Lower leg skin (tissue), 4 donors: ENCODE measurements around the gene NABP2. TPM values are rescaled to one million over a fixed set of nuclear protein-coding genes. Genes with fewer than 3 reads are reported as not detected.

ENCODE experiments used
- DNase-seq, 2 donors: peaks; one replicate each; pipeline ENCODE4 v3.0.0-alpha.2; 2019; ENCODE audit warnings: low spot score in 2 of 2
- H3K4me3 ChIP-seq: fragments of 200-600 bp; sonication (generic); 2 replicates; pipeline ENCODE4 v1.5.1; 2017; ENCODE audit warnings: mild to moderate bottlenecking, low read depth; ENCODE audit not compliant: poor library complexity, severe bottlenecking
- CTCF ChIP-seq, 3 donors: fragments of 450-650 bp; IDR thresholded peaks; one replicate each; pipeline ENCODE4 v1.5.1; 2016; ENCODE audit warnings: antibody characterized with exemption in 3 of 3, mild to moderate bottlenecking in 3 of 3, moderate library complexity in 2 of 3
- POLR2A ChIP-seq, 2 donors: fragments of 450-650 bp; IDR thresholded peaks; one replicate each; pipeline ENCODE4 v1.6.1; 2016 to 2017; ENCODE audit warnings: antibody characterized with exemption in 2 of 2, mild to moderate bottlenecking in 1 of 2, moderate library complexity in 1 of 2
- WGBS, 2 donors: methylation state at CpG; one replicate each; pipeline ENCODE4 v1.1.5; 2018; 5-methylcytosine and 5-hydroxymethylcytosine counted together
- intact Hi-C: fragments of 100-400 bp; cut with DNase I; formaldehyde crosslinking; loops from one replicate; pipeline ENCODE4 v1.15.0; 2023; ENCODE audit warnings: low total_unique reads
- total RNA-seq, 4 donors: library from RNA; depleted of rRNA; stranded (reverse); fragments of >200 nt; gene quantifications; one replicate each; pipeline ENCODE4 v1.1.0, GENCODE V29; 2016

NABP2 gene
- 10 to 100 TPM in 3 of 4 donors, 1 to 10 TPM in 1; 9.9 to 23.1 (median 17.9) TPM for total RNA-seq

GRCh38 chr12:56224102-56224701 lies at the start of gene NABP2:
Gene NABP2 (plus strand): TSS chr12:56224342. CDS start chr12:56224857, 515 bp downstream.
- peak within 1 kb of the TSS; percentile 35 for H3K4me3 ChIP-seq
- TF ChIP-seq CTCF (IDR thresholded peaks at IDR 0.05) (peak in 1 of 3 donors; percentile 93), POLR2A (IDR thresholded peaks at IDR 0.05) (no peak)
- peak; percentile 98 to 99 for DNase-seq
- intact Hi-C loops, result no loop called here
- WGBS, 2 donors, result 0 to 1% methylated on average over 23 to 40 of the region's 41 CpGs

- no peak for TF ChIP-seq CTCF (IDR thresholded peaks at IDR 0.05)
- TF ChIP-seq POLR2A (IDR thresholded peaks at IDR 0.05), result no peak
- intact Hi-C loops, result no loop called here
- 92% methylated on average over 3 of the region's 3 CpGs for WGBS, 2 donors
- DNase-seq, result no peak
- no peak overlapping the region for H3K4me3 ChIP-seq
Observed at GRCh38 chr12:56178347-56178746, 45.8 kb upstream of the NABP2 start.

GRCh38 chr12:56186957-56187356 lies 37.2 kb upstream of the NABP2 start:
- no peak overlapping the region for H3K4me3 ChIP-seq
- intact Hi-C loops, result loop anchor here (5.0 kb wide), 1 partner anchor 60 kb away; the partner anchor contains the start of gene ESYT1
- no peak for DNase-seq
- WGBS, 2 donors, result 46 to 48% methylated on average over 2 of the region's 2 CpGs
- TF ChIP-seq CTCF (IDR thresholded peaks at IDR 0.05), result no peak
- TF ChIP-seq POLR2A (IDR thresholded peaks at IDR 0.05), result no peak

- intact Hi-C loops, result loop anchor here (5.0 kb wide), 1 partner anchor 61 kb away; the partner anchor contains the start of gene ESYT1
- peak overlapping the region; percentile 85 for H3K4me3 ChIP-seq
- TF ChIP-seq CTCF (IDR thresholded peaks at IDR 0.05) (no peak), POLR2A (IDR thresholded peaks at IDR 0.05) (no peak)
- no peak for DNase-seq
- WGBS, 2 donors, result 7 to 11% methylated on average over 10 of the region's 10 CpGs
Observed at GRCh38 chr12:56188131-56188777, 35.9 kb upstream of the NABP2 start.

GRCh38 chr12:56188778-56189098 lies 35.4 kb upstream of the NABP2 start:
- intact Hi-C loops, result loop anchor here (5.0 kb wide), 1 partner anchor 61 kb away; the partner anchor contains the start of gene ESYT1
- no peak for DNase-seq
- peak overlapping the region; percentile 85 for H3K4me3 ChIP-seq
- TF ChIP-seq POLR2A (IDR thresholded peaks at IDR 0.05) (no peak), CTCF (IDR thresholded peaks at IDR 0.05) (no peak)
- 1% methylated on average over 15 to 16 of the region's 17 CpGs for WGBS, 2 donors
